Measurements from ENCODE around the gene KYNU.
"Not testable (repeated sequence)": the region's sequence is repeated elsewhere in the genome, so short reads cannot be mapped to it uniquely, and the experiment has no call there.

The KYNU gene

GRCh38 chr2:143034292-143035074 is 157.0 kb downstream of the KYNU start:
- H3K9me3 ChIP-seq (ENCODE audit: low read length) = no peaks in the 10 kb centered on the region
- no peak overlapping the region for H3K4me2 ChIP-seq (ENCODE audit: low read length)
- no peaks in the 10 kb centered on the region for H4K20me1 ChIP-seq (ENCODE audit: insufficient read depth, low read length)
- no peak overlapping the region for H2AFZ ChIP-seq (ENCODE audit: low read length)
- no peak overlapping the region for H3K4me3 ChIP-seq (ENCODE audit: low read depth, low read length, poor library complexity, severe bottlenecking)
- H3K27ac ChIP-seq (ENCODE audit: low read depth, low read length, poor library complexity, severe bottlenecking) = no peak overlapping the region
- H3K4me1 ChIP-seq (ENCODE audit: insufficient read depth, low read length, severe bottlenecking) = no peaks in the 10 kb centered on the region
- no peaks in the 10 kb centered on the region for H3K27me3 ChIP-seq (ENCODE audit: insufficient read depth, low read length)
- no peaks in the 10 kb centered on the region for H3K79me2 ChIP-seq (ENCODE audit: insufficient read depth, low read length)
- H3K9ac ChIP-seq (ENCODE audit: low read length) = no peak overlapping the region
- no peaks in the 10 kb centered on the region for H3K36me3 ChIP-seq (ENCODE audit: insufficient read depth, low read length)
- TF ChIP-seq CTCF (IDR thresholded peaks at IDR 0.05; ENCODE audit: low read length) = peak; percentile 98
- TF ChIP-seq EZH2 (IDR thresholded peaks at IDR 0.05; ENCODE audit: borderline replicate concordance, low read length) = no peak
- no peaks in the 10 kb centered on the region for H3K9me2 ChIP-seq (ENCODE audit: low read depth, low read length)
- no peaks in the 10 kb centered on the region for H3F3A ChIP-seq (ENCODE audit: insufficient read depth, low read length)

DNA sequence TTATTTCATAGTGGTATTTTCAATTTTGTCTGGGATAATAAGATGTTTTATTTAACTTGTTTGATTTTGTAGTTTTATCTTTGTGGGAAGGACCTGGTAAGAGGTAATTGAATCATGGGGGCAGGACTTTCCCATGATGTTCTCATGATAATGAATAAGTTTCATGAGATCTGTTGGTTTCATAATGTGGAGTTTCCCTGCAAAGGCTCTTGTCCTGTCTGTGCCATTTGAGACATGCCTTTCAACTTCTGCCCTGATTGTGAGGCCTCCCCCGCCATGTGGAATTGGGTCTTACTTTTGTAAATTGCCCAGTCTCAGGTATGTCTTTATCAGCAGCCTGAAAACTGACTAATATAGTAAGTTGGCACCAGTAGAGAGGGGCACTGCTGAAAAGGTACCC is 174.0 kb downstream of the KYNU start:
- no peak overlapping the region for H3K27ac ChIP-seq (ENCODE audit: low read depth, low read length, poor library complexity, severe bottlenecking)
- peaks cover 2% of the 10 kb centered on the region; the same call in 1 of the 2 replicates for H3K9me3 ChIP-seq (ENCODE audit: low read length)
- H3K4me1 ChIP-seq (ENCODE audit: insufficient read depth, low read length, severe bottlenecking) = no peaks in the 10 kb centered on the region
- H3F3A ChIP-seq (ENCODE audit: insufficient read depth, low read length) = no peaks in the 10 kb centered on the region
- no peaks in the 10 kb centered on the region for H3K79me2 ChIP-seq (ENCODE audit: insufficient read depth, low read length)
- no peaks in the 10 kb centered on the region for H3K27me3 ChIP-seq (ENCODE audit: insufficient read depth, low read length)
- H2AFZ ChIP-seq (ENCODE audit: low read length) = no peak overlapping the region
- no peak for TF ChIP-seq CTCF (IDR thresholded peaks at IDR 0.05; ENCODE audit: low read length)
- TF ChIP-seq EZH2 (IDR thresholded peaks at IDR 0.05; ENCODE audit: borderline replicate concordance, low read length) = no peak
- no peak overlapping the region for H3K4me2 ChIP-seq (ENCODE audit: low read length)
- no peaks in the 10 kb centered on the region for H3K36me3 ChIP-seq (ENCODE audit: insufficient read depth, low read length)
- no peaks in the 10 kb centered on the region for H4K20me1 ChIP-seq (ENCODE audit: insufficient read depth, low read length)
- no peak overlapping the region for H3K9ac ChIP-seq (ENCODE audit: low read length)
- H3K9me2 ChIP-seq (ENCODE audit: low read depth, low read length) = no peaks in the 10 kb centered on the region
- H3K4me3 ChIP-seq (ENCODE audit: low read depth, low read length, poor library complexity, severe bottlenecking) = no peak overlapping the region

DNA sequence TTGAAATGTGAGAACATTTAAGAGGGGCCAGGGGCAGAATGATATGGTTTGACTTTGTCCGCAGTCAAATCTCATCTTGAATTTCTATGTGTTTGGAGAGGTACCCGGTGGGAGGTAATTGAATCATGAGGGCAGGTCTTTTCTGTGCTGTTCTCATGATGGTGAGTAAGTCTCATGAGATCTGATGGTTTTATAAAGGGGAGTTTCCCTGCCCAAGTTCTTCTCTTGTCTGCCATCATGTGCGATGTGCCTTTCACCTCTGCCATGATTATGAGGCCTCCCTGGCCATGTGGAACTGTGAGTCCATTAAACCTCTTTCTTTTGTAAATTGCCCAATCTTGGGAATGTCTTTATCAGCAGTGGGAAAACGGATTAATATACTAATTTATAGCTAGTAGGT is 176.0 kb downstream of the KYNU start:
- not testable (repeated sequence) for H3K9me3 ChIP-seq (ENCODE audit: low read length); H3K27ac ChIP-seq (ENCODE audit: low read depth, low read length, poor library complexity, severe bottlenecking); H2AFZ ChIP-seq (ENCODE audit: low read length); H3K27me3 ChIP-seq (ENCODE audit: insufficient read depth, low read length); H3K4me1 ChIP-seq (ENCODE audit: insufficient read depth, low read length, severe bottlenecking); H3K9me2 ChIP-seq (ENCODE audit: low read depth, low read length); H3K4me3 ChIP-seq (ENCODE audit: low read depth, low read length, poor library complexity, severe bottlenecking); H3K36me3 ChIP-seq (ENCODE audit: insufficient read depth, low read length); H3K4me2 ChIP-seq (ENCODE audit: low read length); H3K79me2 ChIP-seq (ENCODE audit: insufficient read depth, low read length); H3F3A ChIP-seq (ENCODE audit: insufficient read depth, low read length); H3K9ac ChIP-seq (ENCODE audit: low read length); H4K20me1 ChIP-seq (ENCODE audit: insufficient read depth, low read length)

GRCh38 chr2:143056550-143056949 is 179.1 kb downstream of the KYNU start:
- no peak overlapping the region for H2AFZ ChIP-seq (ENCODE audit: low read length)
- H3K27me3 ChIP-seq (ENCODE audit: insufficient read depth, low read length) = no peaks in the 10 kb centered on the region
- H3K27ac ChIP-seq (ENCODE audit: low read depth, low read length, poor library complexity, severe bottlenecking) = no peak overlapping the region
- no peaks in the 10 kb centered on the region for H4K20me1 ChIP-seq (ENCODE audit: insufficient read depth, low read length)
- H3K9ac ChIP-seq (ENCODE audit: low read length) = no peak overlapping the region
- H3K9me3 ChIP-seq (ENCODE audit: low read length) = peaks cover 7% of the 10 kb centered on the region; the same call in 1 of the 2 replicates
- no peaks in the 10 kb centered on the region for H3K79me2 ChIP-seq (ENCODE audit: insufficient read depth, low read length)
- no peaks in the 10 kb centered on the region for H3F3A ChIP-seq (ENCODE audit: insufficient read depth, low read length)
- H3K4me3 ChIP-seq (ENCODE audit: low read depth, low read length, poor library complexity, severe bottlenecking) = no peak overlapping the region
- H3K4me2 ChIP-seq (ENCODE audit: low read length) = no peak overlapping the region
- TF ChIP-seq EZH2 (IDR thresholded peaks at IDR 0.05; ENCODE audit: borderline replicate concordance, low read length) (no peak), CTCF (IDR thresholded peaks at IDR 0.05; ENCODE audit: low read length) (no peak)
- no peaks in the 10 kb centered on the region for H3K4me1 ChIP-seq (ENCODE audit: insufficient read depth, low read length, severe bottlenecking)
- H3K36me3 ChIP-seq (ENCODE audit: insufficient read depth, low read length) = no peaks in the 10 kb centered on the region
- no peaks in the 10 kb centered on the region for H3K9me2 ChIP-seq (ENCODE audit: low read depth, low read length)
